ENCODE results near the gene ALOX12B.

DNA sequence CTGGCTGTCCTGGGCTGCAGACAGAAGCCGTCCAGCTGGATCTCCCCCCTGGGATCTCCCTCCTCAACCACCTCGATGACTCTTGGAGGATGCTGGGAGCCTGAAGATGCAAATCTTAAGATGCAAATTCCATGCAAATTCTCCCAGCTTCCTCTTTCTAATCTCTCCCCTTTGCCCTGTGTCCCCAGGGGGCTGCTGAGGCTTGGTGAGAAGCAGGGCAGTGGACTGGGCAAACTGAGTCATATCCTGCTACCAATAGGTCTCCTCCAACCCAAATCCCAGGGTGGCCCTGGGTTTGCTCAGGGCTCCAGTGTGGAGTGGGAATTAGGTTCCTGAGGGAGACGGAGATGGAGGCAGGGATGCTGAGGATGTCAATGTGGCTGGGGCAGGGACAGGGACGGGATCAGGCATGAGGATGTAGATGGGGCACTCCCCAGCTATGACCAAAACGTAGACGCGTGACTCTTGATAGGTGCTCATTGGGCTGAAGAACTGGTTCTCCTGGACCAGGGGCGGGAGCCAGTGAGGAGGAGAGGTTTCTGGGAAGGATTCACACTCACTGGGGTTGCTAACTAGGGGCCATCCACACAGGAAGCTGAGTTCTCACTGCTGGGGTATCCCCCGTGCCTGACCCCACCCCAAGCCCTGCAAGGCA is 3.6 kb upstream of the ALOX12B start:
- TF ChIP-seq, protein P1, sequence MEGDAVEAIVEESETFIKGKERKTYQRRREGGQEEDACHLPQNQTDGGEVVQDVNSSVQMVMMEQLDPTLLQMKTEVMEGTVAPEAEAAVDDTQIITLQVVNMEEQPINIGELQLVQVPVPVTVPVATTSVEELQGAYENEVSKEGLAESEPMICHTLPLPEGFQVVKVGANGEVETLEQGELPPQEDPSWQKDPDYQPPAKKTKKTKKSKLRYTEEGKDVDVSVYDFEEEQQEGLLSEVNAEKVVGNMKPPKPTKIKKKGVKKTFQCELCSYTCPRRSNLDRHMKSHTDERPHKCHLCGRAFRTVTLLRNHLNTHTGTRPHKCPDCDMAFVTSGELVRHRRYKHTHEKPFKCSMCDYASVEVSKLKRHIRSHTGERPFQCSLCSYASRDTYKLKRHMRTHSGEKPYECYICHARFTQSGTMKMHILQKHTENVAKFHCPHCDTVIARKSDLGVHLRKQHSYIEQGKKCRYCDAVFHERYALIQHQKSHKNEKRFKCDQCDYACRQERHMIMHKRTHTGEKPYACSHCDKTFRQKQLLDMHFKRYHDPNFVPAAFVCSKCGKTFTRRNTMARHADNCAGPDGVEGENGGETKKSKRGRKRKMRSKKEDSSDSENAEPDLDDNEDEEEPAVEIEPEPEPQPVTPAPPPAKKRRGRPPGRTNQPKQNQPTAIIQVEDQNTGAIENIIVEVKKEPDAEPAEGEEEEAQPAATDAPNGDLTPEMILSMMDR (conservative IDR thresholded peaks at IDR 0.05) = no peak
- no peak for TF ChIP-seq EZH2 (IDR thresholded peaks at IDR 0.05; ENCODE audit: low read depth)

Measured in PC-9 (cell line).